HTERT RPE-1 (cell line): ENCODE measurements around the gene KLF13.

Experiments used
- in situ Hi-C: fragments of 300-500 bp; cut with MboI; formaldehyde crosslinking; loops from 4 replicates; pipeline ENCODE4 v1.14.3; 2020; ENCODE audit warnings: low sequenced_read_pairs

KLF13 gene

DNA sequence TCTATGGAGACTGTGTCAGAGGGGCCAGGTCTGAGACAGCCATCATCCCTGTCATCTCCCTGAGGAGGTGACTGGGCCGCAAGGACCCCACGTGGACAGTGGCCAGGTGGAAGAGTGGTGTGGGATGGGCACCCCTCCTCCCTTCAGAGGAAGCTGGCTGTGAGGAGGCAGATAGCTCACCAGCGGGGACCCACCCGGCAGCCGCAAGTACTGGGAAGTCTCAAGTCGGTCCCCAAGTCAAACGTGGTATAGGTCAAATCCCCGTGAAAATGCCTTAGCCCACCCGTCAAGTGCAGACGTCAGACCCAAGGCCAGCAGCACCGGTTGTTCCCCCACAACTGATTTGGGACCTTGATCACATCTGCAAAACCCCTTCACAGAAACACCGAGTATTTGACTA, 12.3 kb upstream of the KLF13 start:
- in situ Hi-C loops: no loop called here

DNA sequence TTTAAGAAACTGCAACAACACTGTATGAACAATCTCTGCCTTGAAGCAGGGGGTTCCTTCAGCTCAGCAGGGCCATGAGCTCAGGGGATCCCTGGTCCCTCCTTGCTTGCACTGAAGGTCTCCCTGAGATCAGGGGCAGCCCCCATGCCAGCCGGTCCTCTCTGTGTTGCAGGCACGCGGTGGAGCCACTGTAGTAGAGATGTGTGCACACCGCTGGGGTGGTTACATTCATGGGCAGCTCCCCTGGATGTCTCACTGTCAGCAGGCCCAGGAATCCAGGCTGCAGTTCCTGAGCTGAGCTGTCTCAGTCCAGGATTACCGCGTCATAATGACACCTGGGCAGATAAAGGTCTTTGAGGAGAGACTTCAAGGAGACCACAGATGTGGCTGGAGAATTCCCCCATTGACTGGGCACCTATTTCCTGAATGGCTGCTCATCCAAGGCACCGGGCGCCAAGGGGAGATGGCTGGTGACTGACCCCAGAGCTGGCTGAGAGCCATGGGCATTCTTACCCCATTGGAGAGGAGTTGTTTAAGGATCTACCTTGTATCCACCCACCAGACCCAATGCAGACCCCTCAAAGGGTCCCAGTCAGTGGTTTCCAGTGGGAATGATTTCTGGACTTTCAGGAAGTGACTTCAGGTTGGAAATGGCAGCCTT, 10.4 kb upstream of the KLF13 start:
- in situ Hi-C loops: no loop called here

DNA sequence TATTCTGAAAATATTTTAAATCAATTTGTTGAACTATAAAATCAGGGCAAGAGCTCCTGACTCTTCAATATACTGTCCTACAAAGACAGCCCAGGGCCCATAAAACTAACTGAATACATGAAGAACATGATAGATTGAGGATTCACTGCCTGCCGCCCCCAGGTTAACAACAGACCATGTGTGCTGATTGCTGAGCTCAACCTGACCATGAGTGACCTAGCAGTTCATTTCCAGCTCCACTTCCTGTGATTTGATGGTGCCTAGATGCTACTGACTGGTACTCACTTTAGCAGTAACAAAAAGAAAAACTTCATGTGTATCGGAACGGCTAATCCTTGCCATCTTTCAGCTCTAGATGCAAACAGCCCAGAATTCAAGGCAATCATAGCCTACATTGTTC, 9.6 kb upstream of the KLF13 start:
- in situ Hi-C loops: no loop called here

DNA sequence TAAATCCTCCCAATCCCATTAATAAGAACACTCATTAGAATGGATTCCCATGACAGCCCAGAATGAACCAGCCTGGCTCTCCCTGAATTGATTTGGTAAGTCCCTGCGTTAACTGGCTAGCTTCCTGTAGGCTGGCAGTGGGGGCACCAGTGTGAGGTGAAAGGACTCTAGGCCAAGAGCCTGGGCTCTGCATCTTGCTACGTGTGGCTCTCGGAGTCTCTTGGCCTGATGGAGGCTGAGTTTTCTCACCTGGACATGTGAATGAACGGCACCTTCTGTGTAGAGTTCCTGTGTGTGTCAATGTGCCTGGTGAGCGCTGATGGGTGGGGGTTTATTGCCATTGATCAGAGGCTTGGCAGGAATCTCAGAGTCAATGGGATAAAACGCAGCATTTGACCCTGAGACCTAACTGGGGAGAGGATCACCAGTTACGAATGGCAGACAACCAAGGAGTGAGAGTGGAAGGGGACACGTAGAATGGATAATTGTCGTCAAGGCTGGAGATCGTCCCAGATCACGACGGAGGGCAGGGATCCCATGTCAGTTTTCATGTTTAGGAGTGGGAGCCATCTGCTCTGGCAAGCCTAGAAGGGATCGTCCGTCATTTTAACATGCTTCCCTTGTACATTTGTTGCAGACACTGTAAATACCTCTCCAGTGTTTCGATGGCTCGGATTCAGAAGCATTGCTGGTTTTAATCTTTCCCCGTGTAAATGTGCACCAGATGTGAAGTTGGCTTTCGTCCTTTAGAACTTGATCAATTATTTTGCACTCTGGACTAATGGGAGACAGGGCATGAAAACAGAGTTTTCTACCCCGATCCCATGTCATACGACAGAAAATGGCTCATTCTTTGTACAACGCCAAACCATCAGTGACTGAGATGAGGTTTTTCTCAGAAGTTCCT, 9.0 kb upstream of the KLF13 start:
- in situ Hi-C loops: no loop called here

DNA sequence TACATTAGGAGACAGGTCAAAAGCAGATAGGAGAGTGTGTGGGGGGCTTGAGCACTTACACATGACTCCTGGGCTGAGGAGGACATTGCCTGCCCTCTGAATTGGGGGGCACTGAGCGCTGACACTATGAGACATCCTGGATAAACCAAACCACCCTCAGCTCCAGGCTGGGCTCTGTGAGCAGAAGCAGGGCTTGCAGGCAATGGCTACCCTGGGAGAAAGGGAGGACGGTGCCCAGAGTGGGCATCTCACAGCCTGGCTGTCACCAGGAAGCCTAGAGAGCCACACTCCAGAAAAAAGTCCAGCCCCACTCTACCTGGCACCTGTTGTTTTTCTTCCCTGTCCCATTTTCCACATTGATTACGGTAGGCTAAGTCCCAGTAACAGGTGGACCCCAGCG, 8.2 kb upstream of the KLF13 start:
- in situ Hi-C loops: no loop called here

GRCh38 chr15:31320022-31320421, 6.6 kb upstream of the KLF13 start:
- in situ Hi-C loops: no loop called here

DNA sequence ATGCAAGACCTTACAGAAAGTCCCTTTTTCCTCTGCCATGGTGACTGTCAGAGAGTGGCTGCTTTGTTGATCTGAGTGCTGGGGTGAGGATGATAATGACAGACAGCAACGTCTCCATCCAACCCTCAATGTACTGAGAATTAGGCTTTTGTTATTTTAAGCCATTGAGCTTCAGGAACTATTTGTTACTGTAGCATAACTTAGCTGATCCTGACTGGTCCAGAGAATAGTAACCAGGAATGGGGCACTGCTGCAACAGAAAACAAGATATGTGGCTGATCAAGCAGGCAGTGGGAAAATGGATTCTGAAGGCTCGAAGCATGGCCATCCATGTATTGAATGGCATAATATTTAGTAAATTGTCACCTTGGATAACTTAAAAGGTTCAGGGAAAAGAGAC, 5.2 kb upstream of the KLF13 start:
- in situ Hi-C loops: no loop called here

GRCh38 chr15:31322504-31322903, 4.1 kb upstream of the KLF13 start:
- in situ Hi-C loops: no loop called here

DNA sequence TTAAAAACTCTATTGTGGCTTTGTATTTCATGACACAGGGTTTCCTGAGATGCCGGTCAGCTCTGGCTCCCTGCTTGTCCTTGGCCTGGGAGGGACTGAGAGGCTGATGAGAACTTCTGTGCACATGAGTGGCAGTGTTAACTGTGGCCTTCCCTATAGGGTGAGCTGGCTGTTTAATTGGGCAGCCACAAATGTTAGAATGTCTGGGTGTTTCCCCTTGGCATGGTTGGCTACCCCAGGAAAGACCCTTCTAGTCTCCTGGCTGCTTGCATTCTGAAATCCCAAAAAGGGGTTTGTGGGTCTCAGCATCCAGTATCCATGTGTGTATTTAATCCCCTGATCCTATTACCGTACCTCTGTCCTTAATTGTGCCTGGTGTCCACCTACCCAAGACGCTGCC, 3.0 kb upstream of the KLF13 start:
- in situ Hi-C loops: no loop called here

GRCh38 chr15:31324186-31324585, 2.4 kb upstream of the KLF13 start:
- in situ Hi-C loops: no loop called here

- in situ Hi-C loops: no loop called here
These were observed 1.6 kb upstream of the KLF13 start for GRCh38 chr15:31324806-31325594.

DNA sequence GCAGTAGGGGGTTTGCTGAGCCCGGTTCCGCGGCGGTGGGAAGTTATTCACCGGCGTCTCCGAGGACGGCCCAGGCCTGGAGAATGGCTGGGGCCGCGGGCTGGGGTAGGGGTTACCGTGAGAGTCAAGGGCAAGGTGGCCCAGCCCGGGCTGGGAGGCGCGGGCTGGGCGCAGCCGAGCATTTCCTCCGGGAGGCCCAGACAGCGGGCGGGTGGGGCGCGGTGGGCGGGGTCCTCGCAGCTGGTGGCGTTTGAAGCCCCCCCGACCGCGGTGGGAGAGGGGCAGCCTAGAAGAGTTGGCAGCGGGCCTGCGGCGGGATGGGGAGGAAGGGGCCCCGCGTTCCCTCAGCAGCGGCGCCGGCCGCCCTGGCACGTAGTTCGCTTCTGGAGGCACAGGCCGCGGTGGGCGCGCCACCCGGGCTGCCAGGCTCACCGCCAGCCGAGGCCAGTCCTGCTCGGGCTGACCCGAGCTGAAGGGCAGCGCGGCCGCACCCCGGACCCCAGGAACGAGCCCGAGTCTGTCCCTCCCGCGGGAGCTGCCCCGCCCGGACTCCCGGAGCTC, 960 bp upstream of the KLF13 start:
- in situ Hi-C loops: no loop called here

- in situ Hi-C loops: no loop called here
These were observed 437 bp downstream of the KLF13 start for GRCh38 chr15:31326875-31327668.

- in situ Hi-C loops: no loop called here
These were observed 1.2 kb downstream of the KLF13 start for GRCh38 chr15:31327669-31328427.

GRCh38 chr15:31328428-31328968, 1.9 kb downstream of the KLF13 start:
- in situ Hi-C loops: no loop called here

DNA sequence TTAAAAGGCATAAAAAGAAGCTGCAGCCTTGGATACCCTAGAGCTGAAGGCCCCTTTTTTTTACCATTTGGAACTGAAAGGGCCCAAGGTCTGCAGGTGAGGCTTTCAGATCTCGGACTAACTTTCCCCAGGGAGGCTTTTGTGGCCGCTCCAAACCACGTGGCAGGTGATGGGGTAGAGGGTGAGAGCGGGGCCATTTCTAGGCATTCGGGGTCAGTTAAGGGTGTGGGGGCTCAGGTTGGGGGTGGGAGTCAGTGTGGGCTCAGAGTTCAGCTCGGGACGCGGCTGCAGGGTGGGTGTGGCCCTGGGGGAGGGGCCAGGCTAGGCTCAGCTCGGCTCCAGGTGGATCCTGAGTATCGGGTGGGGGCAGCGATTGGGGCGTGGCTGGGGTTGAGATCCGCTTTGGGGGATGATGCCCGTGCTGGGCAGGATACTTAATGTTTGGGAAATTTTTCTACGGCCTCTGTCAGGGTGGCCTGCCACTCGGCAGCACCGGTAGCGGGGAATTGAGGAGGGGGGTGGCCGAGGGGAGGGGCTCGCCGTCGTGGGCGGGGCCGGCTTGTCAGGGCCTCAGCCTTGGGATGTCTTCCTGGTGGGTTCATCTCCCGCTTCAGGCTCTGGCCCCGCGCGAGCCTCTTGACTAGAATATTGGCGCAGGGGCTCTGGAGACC, 2.5 kb downstream of the KLF13 start:
- in situ Hi-C loops: no loop called here

- in situ Hi-C loops: no loop called here
These were observed 3.0 kb downstream of the KLF13 start for GRCh38 chr15:31329640-31330010.

DNA sequence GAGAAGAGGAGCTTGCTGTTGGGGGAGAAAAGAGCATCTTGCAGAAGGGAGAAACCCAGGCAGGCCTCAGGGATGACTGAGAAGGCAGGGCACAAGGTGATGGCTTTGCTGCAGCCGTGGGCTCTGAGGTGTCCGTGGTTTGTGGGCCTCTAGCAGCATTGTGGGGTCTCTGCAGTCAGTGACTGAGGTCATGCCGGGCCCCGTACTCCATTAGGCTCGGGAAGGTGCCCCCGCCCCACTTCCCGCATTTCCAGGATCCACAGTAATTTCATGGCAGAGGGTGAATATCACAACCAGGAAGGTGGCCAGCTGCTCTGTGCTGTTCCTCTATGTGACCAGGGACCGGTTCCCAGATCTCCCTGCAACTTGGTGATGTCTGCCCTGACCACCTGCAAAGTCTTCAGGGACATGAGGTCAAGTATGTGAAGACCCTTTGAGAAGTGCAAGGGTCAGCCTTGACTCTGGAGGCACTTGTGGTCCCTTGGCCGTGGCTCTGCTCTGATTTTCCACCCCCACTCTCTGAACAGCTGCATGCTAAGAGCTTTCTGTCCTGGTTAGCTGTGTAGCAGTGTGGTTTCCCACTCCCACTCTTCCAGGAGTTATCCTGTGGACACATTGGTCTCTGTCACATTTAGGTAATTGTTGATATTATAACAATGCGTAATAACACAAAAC, 3.6 kb downstream of the KLF13 start:
- in situ Hi-C loops: no loop called here
